ENCODE data around the gene PDGFRA. TPM values are rescaled to one million over a fixed set of nuclear protein-coding genes. Genes with fewer than 3 reads are reported as not detected.
A peak's percentile ranks its signal among the peaks of the same experiment; 100 is the strongest.

The PDGFRA gene
- total RNA-seq, 1 donor from 2014 or later: 232 TPM

DNA sequence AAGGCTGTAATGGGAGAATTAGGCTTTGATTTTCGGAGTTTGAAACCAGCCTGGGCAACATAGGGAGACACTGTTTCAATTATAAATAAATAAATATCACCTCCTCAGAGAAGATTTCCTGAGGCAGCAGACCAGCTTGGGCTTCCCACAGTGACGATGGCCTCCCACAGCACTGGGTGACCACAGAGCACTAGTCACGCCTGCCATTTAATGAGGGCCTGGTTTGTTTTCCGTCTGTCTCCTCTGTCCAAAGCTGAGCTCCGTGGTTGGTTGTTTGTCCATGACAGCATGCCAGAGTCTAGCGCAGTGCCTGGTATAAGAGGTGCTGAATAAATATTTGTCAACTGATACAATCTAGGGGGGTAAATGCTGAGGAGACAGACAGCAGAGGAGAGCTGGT lies 10.4 kb upstream of the PDGFRA start:
- TF ChIP-seq, protein P1, sequence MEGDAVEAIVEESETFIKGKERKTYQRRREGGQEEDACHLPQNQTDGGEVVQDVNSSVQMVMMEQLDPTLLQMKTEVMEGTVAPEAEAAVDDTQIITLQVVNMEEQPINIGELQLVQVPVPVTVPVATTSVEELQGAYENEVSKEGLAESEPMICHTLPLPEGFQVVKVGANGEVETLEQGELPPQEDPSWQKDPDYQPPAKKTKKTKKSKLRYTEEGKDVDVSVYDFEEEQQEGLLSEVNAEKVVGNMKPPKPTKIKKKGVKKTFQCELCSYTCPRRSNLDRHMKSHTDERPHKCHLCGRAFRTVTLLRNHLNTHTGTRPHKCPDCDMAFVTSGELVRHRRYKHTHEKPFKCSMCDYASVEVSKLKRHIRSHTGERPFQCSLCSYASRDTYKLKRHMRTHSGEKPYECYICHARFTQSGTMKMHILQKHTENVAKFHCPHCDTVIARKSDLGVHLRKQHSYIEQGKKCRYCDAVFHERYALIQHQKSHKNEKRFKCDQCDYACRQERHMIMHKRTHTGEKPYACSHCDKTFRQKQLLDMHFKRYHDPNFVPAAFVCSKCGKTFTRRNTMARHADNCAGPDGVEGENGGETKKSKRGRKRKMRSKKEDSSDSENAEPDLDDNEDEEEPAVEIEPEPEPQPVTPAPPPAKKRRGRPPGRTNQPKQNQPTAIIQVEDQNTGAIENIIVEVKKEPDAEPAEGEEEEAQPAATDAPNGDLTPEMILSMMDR (IDR thresholded peaks at IDR 0.05): no peak
- DNase-seq (ENCODE audit: extremely low spot score, unreplicated experiment): no peak
- no peaks in the 10 kb centered on the region for H3K9me3 Mint-ChIP-seq (ENCODE audit: unreplicated experiment)
- H3K4me3 Mint-ChIP-seq (ENCODE audit: unreplicated experiment): no peak overlapping the region
- H3K36me3 Mint-ChIP-seq (ENCODE audit: unreplicated experiment): no peaks in the 10 kb centered on the region
- no peak overlapping the region for H3K27ac Mint-ChIP-seq (ENCODE audit: unreplicated experiment)
- peaks cover 25% of the 10 kb centered on the region for H3K4me1 Mint-ChIP-seq (ENCODE audit: unreplicated experiment)
- H3K27me3 Mint-ChIP-seq (ENCODE audit: unreplicated experiment): no peaks in the 10 kb centered on the region

GRCh38 chr4:54224996-54225597 lies 4.0 kb upstream of the PDGFRA start:
- no peaks in the 10 kb centered on the region for H3K9me3 Mint-ChIP-seq (ENCODE audit: unreplicated experiment)
- DNase-seq (ENCODE audit: extremely low spot score, unreplicated experiment): peak; percentile 65
- no peaks in the 10 kb centered on the region for H3K36me3 Mint-ChIP-seq (ENCODE audit: unreplicated experiment)
- H3K27me3 Mint-ChIP-seq (ENCODE audit: unreplicated experiment): no peaks in the 10 kb centered on the region
- TF ChIP-seq, protein P1 (IDR thresholded peaks at IDR 0.05): no peak
- H3K4me3 Mint-ChIP-seq (ENCODE audit: unreplicated experiment): no peak overlapping the region
- H3K4me1 Mint-ChIP-seq (ENCODE audit: unreplicated experiment): peaks cover 32% of the 10 kb centered on the region
- peak overlapping the region; percentile 87 for H3K27ac Mint-ChIP-seq (ENCODE audit: unreplicated experiment)

- Mint-ChIP-seq H3K4me3 (ENCODE audit: unreplicated experiment) (peak overlapping the region; percentile 84), H3K27me3 (ENCODE audit: unreplicated experiment) (no peaks in the 10 kb centered on the region), H3K36me3 (ENCODE audit: unreplicated experiment) (peaks cover 3% of the 10 kb centered on the region), H3K9me3 (ENCODE audit: unreplicated experiment) (no peaks in the 10 kb centered on the region), H3K27ac (ENCODE audit: unreplicated experiment) (peak overlapping the region; percentile 87), H3K4me1 (ENCODE audit: unreplicated experiment) (peaks cover 29% of the 10 kb centered on the region)
- DNase-seq (ENCODE audit: extremely low spot score, unreplicated experiment): peak; percentile 77
- TF ChIP-seq, protein P1 (IDR thresholded peaks at IDR 0.05): no peak
Measured at GRCh38 chr4:54225598-54226403, 3.3 kb upstream of the PDGFRA start.

GRCh38 chr4:54226404-54227255 lies 2.5 kb upstream of the PDGFRA start:
- Mint-ChIP-seq H3K4me3 (ENCODE audit: unreplicated experiment) (peak overlapping the region; percentile 84), H3K27me3 (ENCODE audit: unreplicated experiment) (no peaks in the 10 kb centered on the region), H3K9me3 (ENCODE audit: unreplicated experiment) (no peaks in the 10 kb centered on the region), H3K36me3 (ENCODE audit: unreplicated experiment) (peaks cover 7% of the 10 kb centered on the region), H3K27ac (ENCODE audit: unreplicated experiment) (peak overlapping the region; percentile 87), H3K4me1 (ENCODE audit: unreplicated experiment) (peaks cover 36% of the 10 kb centered on the region)
- TF ChIP-seq, protein P1 (IDR thresholded peaks at IDR 0.05): no peak
- peak; percentile 85 for DNase-seq (ENCODE audit: extremely low spot score, unreplicated experiment)
